ENCODE results near the gene EIF1B. TPM values are rescaled to one million over a fixed set of nuclear protein-coding genes. Genes with fewer than 3 reads are reported as not detected.

EIF1B gene
- total RNA-seq, 2 donors from 2014 or later = 15.0 to 38.2 TPM

- TF ChIP-seq CTCF (IDR thresholded peaks at IDR 0.05) = no peak
- no peak for ATAC-seq (ENCODE audit: insufficient number of reproducible peaks, low FRiP score, low read depth)
- Histone ChIP-seq H3K27ac (no peak overlapping the region), H3K4me3 (no peak overlapping the region), H3K4me1 (ENCODE audit: control insufficient read depth in 1 of 2, low read depth in 2 of 2) (no peaks in the 10 kb centered on the region), H3K27me3 (replicated peaks; ENCODE audit: insufficient read depth) (no peaks in the 10 kb centered on the region), H3K36me3 (no peaks in the 10 kb centered on the region), H3K9me3 (no peaks in the 10 kb centered on the region)
- DNase-seq (ENCODE audit: low spot score) = no peak
Measured at GRCh38 chr3:40333416-40333815, 23.9 kb downstream of the EIF1B start.

- no peak for DNase-seq (ENCODE audit: low spot score)
- H3K4me3 ChIP-seq = no peak overlapping the region
- TF ChIP-seq CTCF (IDR thresholded peaks at IDR 0.05) = no peak
- no peaks in the 10 kb centered on the region for H3K27me3 ChIP-seq (replicated peaks; ENCODE audit: insufficient read depth)
- H3K9me3 ChIP-seq = no peaks in the 10 kb centered on the region
- no peaks in the 10 kb centered on the region for H3K36me3 ChIP-seq
- no peak for ATAC-seq (ENCODE audit: insufficient number of reproducible peaks, low FRiP score, low read depth)
- H3K27ac ChIP-seq = no peak overlapping the region
- no peaks in the 10 kb centered on the region for H3K4me1 ChIP-seq (ENCODE audit: control insufficient read depth in 1 of 2, low read depth in 2 of 2)
Measured at GRCh38 chr3:40333852-40334251, 24.3 kb downstream of the EIF1B start.

DNA sequence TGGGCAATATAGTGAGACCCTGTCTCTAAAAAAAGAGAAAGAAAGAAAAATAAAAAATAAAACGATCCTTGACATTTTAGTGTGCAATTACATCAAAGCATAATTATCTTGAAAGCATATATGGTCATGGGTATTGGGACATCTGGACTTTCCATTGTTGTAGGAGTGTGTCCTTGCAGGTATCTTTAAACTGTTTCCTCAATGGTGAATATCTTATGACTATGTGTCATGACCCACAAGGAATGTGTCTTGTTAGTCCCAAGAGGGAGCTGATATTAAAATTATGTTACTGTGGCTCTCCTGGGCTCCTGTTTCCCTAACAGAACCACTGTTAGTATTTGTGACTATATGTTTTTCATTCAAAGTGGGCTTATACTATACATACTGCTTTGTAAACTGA, 26.6 kb downstream of the EIF1B start:
- H3K27me3 ChIP-seq (replicated peaks; ENCODE audit: insufficient read depth) = no peaks in the 10 kb centered on the region
- no peaks in the 10 kb centered on the region for H3K4me1 ChIP-seq (ENCODE audit: control insufficient read depth in 1 of 2, low read depth in 2 of 2)
- H3K27ac ChIP-seq = no peak overlapping the region
- ATAC-seq (ENCODE audit: insufficient number of reproducible peaks, low FRiP score, low read depth) (no peak), DNase-seq (ENCODE audit: low spot score) (no peak)
- no peak for TF ChIP-seq CTCF (IDR thresholded peaks at IDR 0.05)
- no peaks in the 10 kb centered on the region for H3K9me3 ChIP-seq
- H3K4me3 ChIP-seq = no peak overlapping the region
- no peaks in the 10 kb centered on the region for H3K36me3 ChIP-seq

DNA sequence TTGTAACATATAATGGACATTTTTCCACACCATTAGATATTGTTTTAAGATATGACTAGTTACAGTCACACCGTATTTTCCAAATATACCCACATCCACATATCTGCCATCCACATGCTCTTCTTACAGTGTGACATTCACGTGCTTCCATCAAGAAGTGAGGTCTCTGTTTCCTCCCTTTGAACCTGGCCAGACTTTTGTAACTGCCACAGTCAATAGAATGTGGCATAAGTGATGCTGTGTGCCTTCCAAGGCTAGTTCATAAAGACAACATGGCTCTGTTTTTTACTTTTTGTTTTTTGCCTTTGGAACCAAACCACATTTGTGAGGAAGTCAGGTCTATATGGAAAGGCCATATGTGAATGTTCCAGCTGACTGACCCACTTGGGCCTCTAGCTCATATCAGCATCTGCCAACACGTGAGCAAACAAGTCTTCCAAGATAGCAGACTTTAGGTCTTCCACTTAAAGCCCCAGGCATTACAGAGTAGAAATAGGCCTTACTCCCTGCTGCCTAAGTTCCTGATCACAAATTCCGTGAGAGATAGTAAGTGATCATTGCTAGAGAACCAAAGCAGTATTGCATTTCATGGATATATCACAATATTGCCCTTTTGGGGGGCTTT, 27.1 kb downstream of the EIF1B start:
- H3K9me3 ChIP-seq = no peaks in the 10 kb centered on the region
- no peaks in the 10 kb centered on the region for H3K36me3 ChIP-seq
- H3K4me1 ChIP-seq (ENCODE audit: control insufficient read depth in 1 of 2, low read depth in 2 of 2) = no peaks in the 10 kb centered on the region
- TF ChIP-seq CTCF (IDR thresholded peaks at IDR 0.05) = no peak
- no peaks in the 10 kb centered on the region for H3K27me3 ChIP-seq (replicated peaks; ENCODE audit: insufficient read depth)
- DNase-seq (ENCODE audit: low spot score) (no peak), ATAC-seq (ENCODE audit: insufficient number of reproducible peaks, low FRiP score, low read depth) (no peak)
- no peak overlapping the region for H3K27ac ChIP-seq
- H3K4me3 ChIP-seq = no peak overlapping the region

GRCh38 chr3:40337136-40338108, 27.9 kb downstream of the EIF1B start:
- no peaks in the 10 kb centered on the region for H3K4me1 ChIP-seq (ENCODE audit: control insufficient read depth in 1 of 2, low read depth in 2 of 2)
- DNase-seq (ENCODE audit: low spot score) = no peak
- TF ChIP-seq CTCF (IDR thresholded peaks at IDR 0.05) = no peak

More at GRCh38 chr3:40337136-40338108, 27.9 kb downstream of the EIF1B start:
- Histone ChIP-seq H3K9me3 (no peaks in the 10 kb centered on the region), H3K36me3 (no peaks in the 10 kb centered on the region), H3K27ac (no peak overlapping the region), H3K27me3 (replicated peaks; ENCODE audit: insufficient read depth) (no peaks in the 10 kb centered on the region), H3K4me3 (no peak overlapping the region)
- ATAC-seq (ENCODE audit: insufficient number of reproducible peaks, low FRiP score, low read depth) = no peak

Data from thoracic aorta (tissue), 2 donors.